ENCODE results near the gene TCTN3. TPM values are rescaled to one million over a fixed set of nuclear protein-coding genes. Genes with fewer than 3 reads are reported as not detected.
A peak's percentile ranks its signal among the peaks of the same experiment; 100 is the strongest.

Gene TCTN3
- total and polyA plus RNA-seq, 2 of the 13 experiments (the other 11 are each of a cell fraction or from before 2014, with no cell fraction given) = 53.3 to 60.0 TPM

DNA sequence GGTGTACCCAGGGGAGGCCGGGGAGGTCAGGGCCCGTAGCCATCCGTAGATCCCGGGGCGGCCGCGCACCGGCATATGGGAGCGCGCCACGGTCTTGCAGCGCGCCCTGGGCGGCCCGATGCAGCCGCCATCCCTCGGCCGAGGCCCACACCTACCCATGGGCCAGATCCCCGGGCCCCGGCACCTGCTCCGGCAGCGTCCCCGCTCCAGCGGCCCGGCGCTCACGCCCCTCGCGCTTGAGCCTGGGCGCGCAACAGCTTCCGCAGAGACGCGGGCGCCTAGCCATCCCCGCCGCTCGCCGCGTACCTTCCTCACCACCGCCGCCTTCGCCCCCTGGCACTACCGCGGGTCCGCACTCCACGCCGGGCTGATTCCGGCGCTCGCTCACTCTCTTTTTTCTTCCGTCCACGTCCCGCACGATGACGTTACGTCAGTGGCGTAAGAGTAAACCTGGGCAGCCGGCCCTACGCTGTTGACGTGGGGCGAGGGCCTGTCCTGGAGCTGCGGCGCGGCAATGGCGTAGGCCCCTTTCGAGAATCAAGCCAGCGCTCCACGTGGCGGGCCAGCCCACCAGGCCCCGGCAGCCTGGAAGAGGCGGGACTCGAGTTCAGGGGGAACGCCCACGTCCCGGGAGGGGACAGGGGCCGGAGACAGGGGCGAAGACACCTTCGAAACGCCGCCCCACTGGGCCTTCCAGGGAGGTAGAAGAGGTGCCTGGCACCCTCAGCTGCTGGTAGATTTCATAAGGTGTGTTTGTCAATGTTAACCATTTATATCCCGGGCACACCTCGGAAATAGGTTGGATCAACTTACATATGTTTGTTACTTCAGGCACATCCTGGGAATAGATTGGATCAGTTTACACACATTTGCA is 37.2 kb downstream of the TCTN3 start, which contains the start of gene ALDH18A1 (continued):
- TF ChIP-seq, protein P1, sequence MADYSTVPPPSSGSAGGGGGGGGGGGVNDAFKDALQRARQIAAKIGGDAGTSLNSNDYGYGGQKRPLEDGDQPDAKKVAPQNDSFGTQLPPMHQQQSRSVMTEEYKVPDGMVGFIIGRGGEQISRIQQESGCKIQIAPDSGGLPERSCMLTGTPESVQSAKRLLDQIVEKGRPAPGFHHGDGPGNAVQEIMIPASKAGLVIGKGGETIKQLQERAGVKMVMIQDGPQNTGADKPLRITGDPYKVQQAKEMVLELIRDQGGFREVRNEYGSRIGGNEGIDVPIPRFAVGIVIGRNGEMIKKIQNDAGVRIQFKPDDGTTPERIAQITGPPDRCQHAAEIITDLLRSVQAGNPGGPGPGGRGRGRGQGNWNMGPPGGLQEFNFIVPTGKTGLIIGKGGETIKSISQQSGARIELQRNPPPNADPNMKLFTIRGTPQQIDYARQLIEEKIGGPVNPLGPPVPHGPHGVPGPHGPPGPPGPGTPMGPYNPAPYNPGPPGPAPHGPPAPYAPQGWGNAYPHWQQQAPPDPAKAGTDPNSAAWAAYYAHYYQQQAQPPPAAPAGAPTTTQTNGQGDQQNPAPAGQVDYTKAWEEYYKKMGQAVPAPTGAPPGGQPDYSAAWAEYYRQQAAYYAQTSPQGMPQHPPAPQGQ (CRISPR knock-in tag; IDR thresholded peaks at IDR 0.05; ENCODE audit: borderline replicate concordance) = no peak
- TF ChIP-seq, protein P2, sequence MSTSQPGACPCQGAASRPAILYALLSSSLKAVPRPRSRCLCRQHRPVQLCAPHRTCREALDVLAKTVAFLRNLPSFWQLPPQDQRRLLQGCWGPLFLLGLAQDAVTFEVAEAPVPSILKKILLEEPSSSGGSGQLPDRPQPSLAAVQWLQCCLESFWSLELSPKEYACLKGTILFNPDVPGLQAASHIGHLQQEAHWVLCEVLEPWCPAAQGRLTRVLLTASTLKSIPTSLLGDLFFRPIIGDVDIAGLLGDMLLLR (CRISPR knock-in tag; IDR thresholded peaks at IDR 0.05) = peak; percentile 81
- TF ChIP-seq, protein P3, sequence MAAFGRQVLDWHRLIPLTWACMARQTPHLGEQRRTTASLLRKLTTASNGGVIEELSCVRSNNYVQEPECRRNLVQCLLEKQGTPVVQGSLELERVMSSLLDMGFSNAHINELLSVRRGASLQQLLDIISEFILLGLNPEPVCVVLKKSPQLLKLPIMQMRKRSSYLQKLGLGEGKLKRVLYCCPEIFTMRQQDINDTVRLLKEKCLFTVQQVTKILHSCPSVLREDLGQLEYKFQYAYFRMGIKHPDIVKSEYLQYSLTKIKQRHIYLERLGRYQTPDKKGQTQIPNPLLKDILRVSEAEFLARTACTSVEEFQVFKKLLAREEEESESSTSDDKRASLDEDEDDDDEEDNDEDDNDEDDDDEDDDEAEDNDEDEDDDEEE (CRISPR knock-in tag; IDR thresholded peaks at IDR 0.05) = peak; percentile 96
- TF ChIP-seq ZZZ3 (CRISPR knock-in tag; IDR thresholded peaks at IDR 0.05; ENCODE audit: borderline replicate concordance) = no peak
- TF ChIP-seq REPIN1 (CRISPR knock-in tag; IDR thresholded peaks at IDR 0.05; ENCODE audit: borderline replicate concordance, low read depth) = peak; percentile 79
- TF ChIP-seq, protein P4, sequence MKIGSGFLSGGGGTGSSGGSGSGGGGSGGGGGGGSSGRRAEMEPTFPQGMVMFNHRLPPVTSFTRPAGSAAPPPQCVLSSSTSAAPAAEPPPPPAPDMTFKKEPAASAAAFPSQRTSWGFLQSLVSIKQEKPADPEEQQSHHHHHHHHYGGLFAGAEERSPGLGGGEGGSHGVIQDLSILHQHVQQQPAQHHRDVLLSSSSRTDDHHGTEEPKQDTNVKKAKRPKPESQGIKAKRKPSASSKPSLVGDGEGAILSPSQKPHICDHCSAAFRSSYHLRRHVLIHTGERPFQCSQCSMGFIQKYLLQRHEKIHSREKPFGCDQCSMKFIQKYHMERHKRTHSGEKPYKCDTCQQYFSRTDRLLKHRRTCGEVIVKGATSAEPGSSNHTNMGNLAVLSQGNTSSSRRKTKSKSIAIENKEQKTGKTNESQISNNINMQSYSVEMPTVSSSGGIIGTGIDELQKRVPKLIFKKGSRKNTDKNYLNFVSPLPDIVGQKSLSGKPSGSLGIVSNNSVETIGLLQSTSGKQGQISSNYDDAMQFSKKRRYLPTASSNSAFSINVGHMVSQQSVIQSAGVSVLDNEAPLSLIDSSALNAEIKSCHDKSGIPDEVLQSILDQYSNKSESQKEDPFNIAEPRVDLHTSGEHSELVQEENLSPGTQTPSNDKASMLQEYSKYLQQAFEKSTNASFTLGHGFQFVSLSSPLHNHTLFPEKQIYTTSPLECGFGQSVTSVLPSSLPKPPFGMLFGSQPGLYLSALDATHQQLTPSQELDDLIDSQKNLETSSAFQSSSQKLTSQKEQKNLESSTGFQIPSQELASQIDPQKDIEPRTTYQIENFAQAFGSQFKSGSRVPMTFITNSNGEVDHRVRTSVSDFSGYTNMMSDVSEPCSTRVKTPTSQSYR (CRISPR knock-in tag; IDR thresholded peaks at IDR 0.05; ENCODE audit: borderline replicate concordance) = no peak; the same call in 1 of the 2 replicates
- no peak; the same call in 1 of the 2 replicates for TF ChIP-seq ZFP1 (CRISPR knock-in tag; IDR thresholded peaks at IDR 0.05)
- no peak for TF ChIP-seq FOXM1 (CRISPR knock-in tag; IDR thresholded peaks at IDR 0.05)
- TF ChIP-seq ZNF605 (CRISPR knock-in tag; IDR thresholded peaks at IDR 0.05) = peak; percentile 50; the same call in 1 of the 2 replicates
- TF ChIP-seq, protein P5, sequence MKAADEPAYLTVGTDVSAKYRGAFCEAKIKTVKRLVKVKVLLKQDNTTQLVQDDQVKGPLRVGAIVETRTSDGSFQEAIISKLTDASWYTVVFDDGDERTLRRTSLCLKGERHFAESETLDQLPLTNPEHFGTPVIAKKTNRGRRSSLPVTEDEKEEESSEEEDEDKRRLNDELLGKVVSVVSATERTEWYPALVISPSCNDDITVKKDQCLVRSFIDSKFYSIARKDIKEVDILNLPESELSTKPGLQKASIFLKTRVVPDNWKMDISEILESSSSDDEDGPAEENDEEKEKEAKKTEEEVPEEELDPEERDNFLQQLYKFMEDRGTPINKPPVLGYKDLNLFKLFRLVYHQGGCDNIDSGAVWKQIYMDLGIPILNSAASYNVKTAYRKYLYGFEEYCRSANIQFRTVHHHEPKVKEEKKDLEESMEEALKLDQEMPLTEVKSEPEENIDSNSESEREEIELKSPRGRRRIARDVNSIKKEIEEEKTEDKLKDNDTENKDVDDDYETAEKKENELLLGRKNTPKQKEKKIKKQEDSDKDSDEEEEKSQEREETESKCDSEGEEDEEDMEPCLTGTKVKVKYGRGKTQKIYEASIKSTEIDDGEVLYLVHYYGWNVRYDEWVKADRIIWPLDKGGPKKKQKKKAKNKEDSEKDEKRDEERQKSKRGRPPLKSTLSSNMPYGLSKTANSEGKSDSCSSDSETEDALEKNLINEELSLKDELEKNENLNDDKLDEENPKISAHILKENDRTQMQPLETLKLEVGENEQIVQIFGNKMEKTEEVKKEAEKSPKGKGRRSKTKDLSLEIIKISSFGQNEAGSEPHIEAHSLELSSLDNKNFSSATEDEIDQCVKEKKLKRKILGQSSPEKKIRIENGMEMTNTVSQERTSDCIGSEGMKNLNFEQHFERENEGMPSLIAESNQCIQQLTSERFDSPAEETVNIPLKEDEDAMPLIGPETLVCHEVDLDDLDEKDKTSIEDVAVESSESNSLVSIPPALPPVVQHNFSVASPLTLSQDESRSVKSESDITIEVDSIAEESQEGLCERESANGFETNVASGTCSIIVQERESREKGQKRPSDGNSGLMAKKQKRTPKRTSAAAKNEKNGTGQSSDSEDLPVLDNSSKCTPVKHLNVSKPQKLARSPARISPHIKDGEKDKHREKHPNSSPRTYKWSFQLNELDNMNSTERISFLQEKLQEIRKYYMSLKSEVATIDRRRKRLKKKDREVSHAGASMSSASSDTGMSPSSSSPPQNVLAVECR (CRISPR knock-in tag; IDR thresholded peaks at IDR 0.05; ENCODE audit: borderline replicate concordance) = peak; percentile 95
- TF ChIP-seq, protein P6, sequence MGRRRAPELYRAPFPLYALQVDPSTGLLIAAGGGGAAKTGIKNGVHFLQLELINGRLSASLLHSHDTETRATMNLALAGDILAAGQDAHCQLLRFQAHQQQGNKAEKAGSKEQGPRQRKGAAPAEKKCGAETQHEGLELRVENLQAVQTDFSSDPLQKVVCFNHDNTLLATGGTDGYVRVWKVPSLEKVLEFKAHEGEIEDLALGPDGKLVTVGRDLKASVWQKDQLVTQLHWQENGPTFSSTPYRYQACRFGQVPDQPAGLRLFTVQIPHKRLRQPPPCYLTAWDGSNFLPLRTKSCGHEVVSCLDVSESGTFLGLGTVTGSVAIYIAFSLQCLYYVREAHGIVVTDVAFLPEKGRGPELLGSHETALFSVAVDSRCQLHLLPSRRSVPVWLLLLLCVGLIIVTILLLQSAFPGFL (CRISPR knock-in tag; IDR thresholded peaks at IDR 0.05) = no peak
- peak; percentile 97 for TF ChIP-seq ZNF652 (CRISPR knock-in tag; IDR thresholded peaks at IDR 0.05; ENCODE audit: borderline replicate concordance, low read depth)
- peak; percentile 45; the same call in 1 of the 2 replicates for TF ChIP-seq ELF4 (CRISPR knock-in tag; IDR thresholded peaks at IDR 0.05; ENCODE audit: borderline replicate concordance)
- TF ChIP-seq ZNF674 (CRISPR knock-in tag; IDR thresholded peaks at IDR 0.05; ENCODE audit: low read depth) = no peak
- no peak for TF ChIP-seq ZNF569 (CRISPR knock-in tag; IDR thresholded peaks at IDR 0.05; ENCODE audit: borderline replicate concordance)

Measured in HepG2 (cell line).